ENCODE measurements around the gene PARVB.

PARVB gene, protein sequence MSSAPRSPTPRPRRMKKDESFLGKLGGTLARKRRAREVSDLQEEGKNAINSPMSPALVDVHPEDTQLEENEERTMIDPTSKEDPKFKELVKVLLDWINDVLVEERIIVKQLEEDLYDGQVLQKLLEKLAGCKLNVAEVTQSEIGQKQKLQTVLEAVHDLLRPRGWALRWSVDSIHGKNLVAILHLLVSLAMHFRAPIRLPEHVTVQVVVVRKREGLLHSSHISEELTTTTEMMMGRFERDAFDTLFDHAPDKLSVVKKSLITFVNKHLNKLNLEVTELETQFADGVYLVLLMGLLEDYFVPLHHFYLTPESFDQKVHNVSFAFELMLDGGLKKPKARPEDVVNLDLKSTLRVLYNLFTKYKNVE

DNA sequence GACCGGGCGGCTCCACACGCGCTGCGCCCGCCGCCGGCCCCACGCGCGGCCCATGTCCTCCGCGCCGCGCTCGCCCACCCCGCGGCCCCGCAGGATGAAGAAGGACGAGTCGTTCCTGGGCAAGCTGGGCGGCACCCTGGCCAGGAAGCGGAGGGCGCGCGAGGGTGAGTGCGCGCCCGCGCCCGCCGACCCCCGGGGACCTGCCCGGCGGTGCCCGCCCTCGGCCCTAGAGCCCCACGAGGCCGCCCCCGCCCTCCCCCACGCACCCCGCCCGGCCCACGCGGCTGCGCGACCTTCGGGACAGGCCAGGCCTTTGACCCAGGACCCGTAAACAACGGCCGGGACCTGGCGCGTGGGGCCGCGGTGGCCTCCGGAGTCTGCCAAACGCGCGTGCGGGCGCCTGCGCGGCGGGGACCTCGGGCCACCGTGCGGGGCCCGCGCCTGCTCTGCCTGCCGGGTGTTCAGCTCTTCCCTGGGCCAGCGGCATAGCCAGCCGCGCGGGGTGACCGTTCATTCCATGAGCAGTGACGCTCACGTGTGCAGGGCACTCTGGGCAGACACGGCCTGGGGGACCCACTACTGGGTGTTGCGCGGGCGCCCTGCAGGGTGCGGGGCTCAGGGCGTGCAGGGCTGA, at the start of gene PARVB:
TSS of gene PARVB (plus strand) at position 15 of the 634 bp plus-strand sequence. CDS start at position 53, 38 bp downstream.
- no peak for DNase-seq (ENCODE audit: low read depth, low spot score)

DNA sequence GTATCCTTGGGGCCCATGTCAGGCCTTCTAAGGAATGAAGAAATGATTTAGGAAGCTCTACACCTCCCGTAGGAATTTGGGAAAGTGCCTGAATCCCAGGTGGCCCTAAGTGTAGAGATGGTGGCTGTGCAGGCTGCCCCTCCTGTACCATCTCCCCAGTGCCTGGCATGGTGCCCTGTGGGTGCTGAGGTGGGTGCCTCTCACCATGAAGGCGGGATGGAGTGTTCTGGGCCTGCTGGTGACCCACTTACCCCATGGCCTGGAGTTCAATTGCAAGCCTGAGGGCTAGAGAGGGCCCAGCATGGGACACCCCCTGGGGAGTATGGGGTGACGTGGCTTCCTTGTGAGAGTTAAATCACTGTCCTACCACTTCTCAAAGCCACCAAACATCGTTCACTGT, 49.1 kb upstream of the PARVB start:
- no peak for DNase-seq (ENCODE audit: low read depth, low spot score)

DNA sequence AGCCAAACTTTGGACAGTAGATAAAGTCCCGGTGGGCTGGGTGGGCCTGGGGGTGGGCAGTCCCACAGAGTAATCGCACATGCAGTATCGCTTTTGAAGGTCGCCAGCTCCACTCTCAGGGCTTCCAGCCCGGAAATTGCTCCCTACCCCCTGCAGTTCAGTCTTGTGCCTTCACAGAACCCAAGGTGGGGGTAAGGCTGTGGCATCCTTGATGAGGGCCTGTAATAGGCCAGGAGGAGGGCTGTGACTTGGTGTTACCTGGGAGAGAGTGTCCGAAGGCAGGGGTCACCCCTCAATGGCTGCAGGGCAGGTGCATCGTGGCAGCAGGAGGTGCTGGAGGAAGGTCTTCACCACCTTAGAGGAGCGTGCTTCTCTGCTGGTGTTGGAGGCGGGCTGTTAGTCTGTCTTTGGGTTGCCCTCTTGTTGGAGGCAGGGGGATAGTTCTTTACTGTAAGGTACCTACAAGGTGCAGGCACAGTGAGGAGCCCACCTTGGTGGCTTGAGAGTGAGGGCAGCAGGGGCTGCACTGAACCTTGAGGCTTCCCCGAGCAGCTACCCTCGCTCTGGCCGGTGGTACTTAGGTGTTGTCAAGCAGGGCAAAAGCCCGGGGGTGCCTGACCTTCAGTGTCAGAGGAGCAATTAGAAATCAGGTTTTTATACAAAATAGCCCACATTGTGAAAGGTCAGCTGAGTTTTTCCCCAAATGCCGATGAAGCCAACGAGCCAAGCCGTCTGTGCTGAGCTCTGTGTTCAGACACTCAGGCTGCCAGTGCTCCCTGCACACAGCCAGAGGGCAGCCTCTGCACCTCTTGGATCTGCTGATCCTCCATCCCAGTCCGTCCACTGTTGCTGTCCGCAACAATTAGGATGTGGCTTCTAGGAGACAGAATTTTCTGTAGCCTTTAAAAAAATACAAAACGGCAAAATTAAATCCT, 47.0 kb upstream of the PARVB start:
- no peak for DNase-seq (ENCODE audit: low read depth, low spot score)

DNA sequence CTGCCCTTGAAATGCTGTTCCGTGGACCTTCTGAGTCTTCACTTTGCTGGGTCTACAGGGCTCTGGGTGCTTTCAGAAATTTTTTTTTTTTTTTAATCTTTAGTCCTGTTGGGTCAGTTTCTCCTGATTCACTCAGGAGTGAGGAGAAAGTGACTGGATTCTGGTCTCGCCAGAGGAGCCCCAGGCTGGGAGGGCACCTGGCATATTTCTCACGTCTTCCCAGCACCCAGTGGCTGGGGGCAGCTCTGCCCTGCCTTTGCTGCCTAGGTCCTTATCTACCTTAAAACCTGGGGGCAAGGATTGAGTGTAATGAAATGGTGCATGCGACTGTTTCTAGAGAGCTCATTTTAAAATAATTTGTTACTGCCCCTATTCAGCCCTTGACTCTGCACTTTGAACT, 45.5 kb upstream of the PARVB start:
- DNase-seq (ENCODE audit: low read depth, low spot score): no peak

DNA sequence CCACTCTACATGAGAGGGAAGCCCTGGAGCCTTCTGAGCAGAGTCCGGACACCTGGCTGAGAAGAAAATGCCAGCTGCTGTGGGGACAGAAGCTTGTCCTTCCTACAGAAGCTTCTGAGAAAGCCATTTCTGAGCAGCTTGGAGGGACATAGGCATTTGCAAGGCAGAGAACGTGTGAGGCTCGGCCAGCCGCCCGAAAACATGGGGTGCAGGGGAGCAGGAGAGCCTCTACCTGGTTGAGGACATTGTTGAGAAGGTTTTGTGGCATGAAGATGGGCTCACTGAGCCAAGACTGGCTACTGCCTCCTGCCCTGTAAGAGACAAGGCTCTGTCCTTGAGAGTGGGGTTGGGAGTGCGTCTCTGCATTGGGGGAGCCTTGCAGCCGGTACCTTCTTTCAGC, 43.5 kb upstream of the PARVB start:
- DNase-seq (ENCODE audit: low read depth, low spot score): no peak

DNA sequence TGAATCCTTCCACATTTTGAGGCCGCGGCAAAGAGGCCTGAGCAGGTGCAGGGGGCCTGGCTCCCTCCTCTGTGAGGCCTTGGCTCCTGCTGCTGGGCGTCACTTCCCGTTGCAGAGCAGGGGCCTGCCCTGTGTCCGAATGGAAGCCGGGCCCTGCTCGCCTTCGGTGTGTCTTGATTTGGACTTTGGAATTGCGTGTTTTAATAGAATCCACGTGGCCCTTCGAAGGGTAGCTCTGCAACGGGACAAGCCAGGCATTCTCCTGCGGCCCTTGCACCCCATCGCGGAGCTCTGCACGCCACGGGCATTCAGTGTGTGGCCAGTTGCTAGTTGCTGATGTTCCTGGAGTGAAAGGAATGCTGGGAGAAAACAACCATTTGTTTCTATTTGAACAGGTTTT, 43.1 kb upstream of the PARVB start:
- no peak for DNase-seq (ENCODE audit: low read depth, low spot score)

DNA sequence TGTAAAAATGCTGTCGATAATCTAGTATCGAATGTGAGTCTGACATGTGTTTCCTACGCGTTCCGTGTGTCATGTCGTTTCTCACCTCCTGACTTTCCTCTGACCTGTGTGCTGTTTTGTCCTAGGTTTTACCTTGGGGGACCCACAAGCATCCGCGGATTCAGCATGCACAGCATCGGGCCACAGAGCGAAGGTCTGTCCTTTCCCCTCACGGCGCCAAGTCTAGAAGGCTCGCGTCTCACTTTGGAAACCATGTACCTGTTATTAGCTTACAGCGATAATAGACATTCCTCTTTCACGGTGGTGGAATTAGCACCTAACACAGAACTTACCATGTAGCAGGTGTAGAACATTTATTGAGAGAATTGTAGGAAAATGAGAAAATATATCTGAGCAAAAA, 40.3 kb upstream of the PARVB start:
- DNase-seq (ENCODE audit: low read depth, low spot score): no peak

DNA sequence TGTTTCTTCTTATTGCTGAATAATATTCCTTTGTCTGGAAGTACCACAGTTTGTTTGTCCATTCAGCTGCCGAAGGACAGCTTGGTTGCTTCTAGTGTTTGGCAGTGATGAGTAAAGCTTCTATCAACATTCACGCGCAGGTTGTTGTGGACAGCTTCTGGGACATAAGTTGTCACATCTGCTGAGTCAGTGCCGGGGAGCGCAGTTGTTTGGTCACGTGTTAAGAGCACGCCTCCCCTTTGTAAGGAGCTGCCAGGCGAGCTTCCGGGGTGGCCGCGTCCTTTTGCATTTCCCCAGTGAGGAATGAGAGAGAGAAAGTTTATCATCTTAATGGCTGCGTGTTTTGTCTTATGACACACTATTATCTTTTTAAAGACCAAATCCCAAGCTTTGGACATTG, 38.6 kb upstream of the PARVB start:
- DNase-seq (ENCODE audit: low read depth, low spot score): no peak

DNA sequence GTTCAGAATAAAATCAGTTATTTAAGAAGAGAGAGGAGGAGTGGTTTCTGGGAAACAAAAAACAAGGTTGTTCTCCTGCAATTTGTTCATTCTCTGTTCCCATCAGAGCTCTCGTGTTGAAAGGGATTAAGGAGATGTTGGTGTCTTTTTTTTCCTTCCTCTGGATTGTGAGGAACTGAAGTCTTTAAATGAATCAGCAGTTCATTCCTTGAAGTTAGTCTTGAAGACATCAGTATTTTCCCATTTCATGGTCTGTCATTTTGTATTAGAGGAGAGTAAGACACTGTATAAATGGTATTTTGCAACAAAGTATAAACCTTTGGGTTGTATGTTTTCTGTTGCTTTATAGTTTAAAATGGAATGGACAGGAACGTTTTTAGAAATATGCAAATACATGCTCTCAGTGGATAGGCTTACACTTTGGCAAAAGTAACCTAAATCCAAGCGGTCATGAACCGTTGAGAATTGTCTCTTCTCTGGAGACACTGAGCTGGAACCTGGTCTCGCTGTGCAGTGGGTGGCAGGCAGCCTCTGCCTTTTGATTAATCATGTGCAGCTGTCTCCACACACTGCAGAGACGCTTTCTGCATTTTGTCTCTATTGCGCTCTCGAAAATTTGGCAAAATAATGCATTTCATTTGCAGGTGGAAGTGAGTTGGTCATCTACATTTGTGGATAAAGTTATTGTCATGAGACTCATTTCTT, 35.8 kb upstream of the PARVB start:
- DNase-seq (ENCODE audit: low read depth, low spot score): no peak

DNA sequence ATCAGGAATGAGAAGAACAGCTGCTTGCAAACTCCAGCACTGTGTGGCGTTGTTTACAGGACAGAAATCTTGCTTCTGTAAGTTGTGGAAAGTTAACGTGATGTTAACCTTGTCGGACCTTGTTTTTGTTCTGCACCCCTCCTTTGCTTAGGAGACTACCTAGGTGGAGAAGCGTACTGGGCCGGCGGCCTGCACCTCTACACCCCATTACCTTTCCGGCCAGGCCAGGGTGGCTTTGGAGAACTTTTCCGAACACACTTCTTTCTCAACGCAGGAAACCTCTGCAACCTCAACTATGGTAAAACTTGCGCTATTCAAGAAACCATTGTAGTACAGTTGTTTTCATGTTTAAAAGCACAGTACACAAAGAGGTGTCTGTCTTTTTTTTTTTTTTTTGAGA, 35.1 kb upstream of the PARVB start:
- DNase-seq (ENCODE audit: low read depth, low spot score): no peak

DNA sequence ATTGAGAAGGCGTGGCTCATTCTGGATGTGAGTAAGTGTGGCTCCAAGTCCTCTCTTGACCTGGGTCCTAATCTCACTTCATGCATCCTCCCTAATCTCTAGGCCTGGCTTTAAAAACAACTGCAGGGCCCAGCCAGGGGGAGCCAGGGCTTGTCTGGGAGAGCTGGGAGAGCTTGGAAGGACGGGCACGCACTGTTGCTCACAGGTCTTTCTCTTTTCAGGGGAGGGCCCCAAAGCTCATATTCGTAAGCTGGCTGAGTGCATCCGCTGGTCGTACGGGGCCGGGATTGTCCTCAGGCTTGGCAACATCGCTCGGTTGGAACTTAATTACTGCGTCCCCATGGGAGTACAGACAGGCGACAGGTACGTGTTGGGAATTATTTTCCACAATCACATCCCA, 34.1 kb upstream of the PARVB start:
- no peak for DNase-seq (ENCODE audit: low read depth, low spot score)

DNA sequence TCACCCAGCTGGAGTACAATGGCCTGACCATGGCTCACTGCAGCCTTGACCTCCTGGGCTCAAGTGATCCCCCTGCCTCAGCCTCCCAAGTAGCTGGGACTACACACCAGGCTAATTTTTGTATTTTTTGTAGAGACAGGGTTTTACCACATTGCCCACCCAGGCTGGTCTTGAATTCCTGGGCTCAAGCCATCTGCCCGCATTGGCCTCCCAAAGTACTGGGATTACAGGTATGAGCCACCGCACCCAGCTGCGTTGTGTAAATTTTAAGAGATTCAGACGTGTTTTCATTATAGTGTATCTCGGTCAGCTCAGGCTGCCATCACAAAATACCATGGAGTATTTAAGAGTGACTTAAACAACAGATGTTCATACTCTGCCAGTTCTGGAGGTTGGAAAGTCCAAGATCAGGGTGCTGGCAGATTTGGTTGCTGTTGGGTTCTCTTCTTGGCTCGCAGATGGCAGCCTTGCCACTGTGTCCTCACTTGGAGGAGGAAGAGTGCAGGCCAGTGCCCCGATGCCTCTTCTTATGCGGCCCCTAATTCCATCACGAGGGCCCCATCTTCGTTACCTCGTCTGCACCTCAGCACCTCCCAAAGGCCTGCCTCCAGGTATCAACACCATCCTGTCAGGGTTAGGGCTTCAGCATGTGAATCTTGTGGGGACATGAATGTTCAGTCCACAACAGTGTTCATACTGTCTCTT, 32.6 kb upstream of the PARVB start:
- DNase-seq (ENCODE audit: low read depth, low spot score): no peak

DNA sequence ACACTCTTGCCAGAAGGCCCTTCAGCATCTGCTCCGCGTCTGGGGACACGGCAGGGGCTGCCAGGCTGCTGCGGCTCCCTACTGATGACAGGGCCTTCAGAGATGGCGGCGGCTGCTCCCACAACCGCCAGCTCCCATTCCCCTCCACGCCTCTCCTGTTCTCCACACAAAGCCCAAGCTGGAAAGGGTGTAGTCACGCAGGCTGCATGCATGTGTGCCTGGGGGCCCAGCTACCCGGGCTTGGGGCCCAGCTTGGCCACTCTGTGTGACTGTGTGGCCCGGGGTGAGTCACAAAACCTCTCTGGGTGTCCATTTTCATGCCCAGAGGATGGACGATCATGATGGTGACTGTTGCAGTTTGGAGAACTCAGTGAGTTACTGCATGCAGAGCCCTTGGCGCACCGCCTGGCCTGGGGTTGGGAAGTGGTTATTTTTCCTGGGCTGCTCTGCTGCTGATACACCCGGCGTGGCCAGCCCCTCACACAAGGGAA, 31.7 kb upstream of the PARVB start:
- DNase-seq (ENCODE audit: low read depth, low spot score): no peak

DNA sequence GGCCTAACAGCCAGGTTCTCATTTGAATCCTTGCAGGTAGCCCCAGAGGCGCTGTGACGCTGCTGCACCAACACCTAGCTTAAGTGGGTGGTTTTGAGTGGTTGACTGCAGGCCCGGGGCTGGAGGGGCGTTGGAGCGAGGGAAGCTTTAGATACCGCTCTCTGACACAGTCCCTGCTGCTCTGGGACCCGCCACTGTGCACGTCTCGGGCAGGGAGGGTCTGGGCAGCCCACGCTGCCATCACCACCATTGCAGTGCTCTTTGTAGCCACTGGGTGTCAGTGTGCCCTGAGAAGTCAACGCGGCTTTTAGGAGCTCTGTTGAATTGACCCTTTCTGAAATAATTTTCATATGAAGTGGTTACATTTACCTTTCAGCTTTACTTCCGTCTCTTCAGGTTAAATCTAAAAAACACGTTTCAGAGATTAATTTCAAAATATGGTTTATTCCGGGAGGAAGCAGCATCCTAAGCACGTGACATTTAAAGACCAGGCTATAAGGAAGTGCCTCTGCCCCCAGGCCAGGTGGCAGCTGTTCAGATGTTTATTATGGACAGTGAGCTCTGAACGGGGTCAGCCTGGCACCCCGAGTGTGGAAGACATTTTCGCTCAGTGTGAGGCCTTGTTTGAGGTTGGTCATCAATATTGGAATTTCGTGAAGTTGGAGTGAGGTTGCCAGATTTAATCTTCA, 30.9 kb upstream of the PARVB start:
- no peak for DNase-seq (ENCODE audit: low read depth, low spot score)

DNA sequence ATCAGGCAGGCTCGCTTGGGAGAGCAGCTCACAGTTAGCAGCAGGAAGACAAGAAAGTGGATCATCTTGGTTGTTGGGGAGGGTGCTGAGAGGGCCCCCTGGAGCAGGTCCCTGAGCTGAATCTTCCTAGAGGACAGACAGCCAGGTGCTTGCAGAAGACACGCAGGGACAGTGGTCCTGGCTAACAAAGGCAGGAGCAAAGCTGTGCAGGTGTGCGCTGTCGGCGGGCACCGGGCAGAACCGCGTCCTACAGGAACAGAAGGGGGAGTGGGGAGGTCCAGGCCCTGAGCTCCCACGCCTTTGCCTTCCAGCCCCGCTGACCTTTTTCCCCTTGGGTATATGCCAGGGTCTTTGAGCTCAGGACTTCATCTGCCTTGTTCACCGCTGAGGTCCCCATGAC, 30.1 kb upstream of the PARVB start:
- no peak for DNase-seq (ENCODE audit: low read depth, low spot score)

DNA sequence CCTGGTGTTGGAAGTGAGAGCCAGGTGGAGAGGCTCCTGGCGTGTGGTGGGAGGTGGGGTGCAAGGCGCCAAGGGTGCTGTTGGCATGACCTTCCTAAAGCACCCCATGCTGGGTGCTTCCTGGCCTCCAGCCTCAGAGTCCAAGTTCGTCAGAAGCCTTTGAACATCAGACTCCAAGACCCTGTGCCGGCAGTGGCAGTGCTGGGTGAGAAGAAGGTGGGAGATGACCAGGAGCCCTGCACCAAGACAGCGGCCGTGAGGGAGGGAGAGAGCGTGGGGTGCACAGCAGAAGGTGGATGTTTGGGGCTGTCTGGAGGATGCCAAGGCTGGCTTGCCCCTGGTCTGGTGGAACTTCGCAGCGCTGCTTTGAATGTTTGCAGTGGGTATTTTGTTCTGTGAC, 29.7 kb upstream of the PARVB start:
- DNase-seq (ENCODE audit: low read depth, low spot score): no peak

DNA sequence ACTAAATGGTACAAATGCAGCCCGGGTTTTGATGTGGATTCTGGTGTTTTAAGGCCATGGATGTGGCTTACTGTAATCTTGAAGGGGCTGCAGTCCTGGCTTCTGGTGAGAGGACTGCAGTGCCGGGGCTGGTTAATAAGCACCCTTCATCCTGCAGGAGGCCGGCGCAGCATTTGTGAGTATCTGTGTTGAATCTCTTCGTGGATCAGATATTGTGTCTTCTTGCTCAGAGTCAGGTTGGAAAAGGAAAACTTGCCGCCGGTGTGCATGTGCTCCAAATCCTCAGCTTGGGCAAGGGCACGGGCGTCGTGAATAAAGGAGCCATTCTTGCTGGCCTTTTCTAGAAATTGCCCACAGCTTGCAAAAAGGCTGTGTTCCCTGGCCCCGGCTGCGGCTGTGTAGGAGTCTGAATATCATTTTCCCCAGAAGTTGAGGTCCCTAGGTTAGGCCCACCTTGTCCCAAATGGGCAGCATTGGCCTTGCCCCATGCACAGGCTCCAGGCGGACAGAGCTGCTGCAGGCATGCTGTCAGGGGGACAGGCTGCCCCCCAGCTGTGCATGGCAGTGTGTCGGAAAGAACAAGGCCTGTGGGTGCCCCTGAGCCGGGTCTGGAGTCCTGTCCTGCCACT, 28.9 kb upstream of the PARVB start:
- DNase-seq (ENCODE audit: low read depth, low spot score): no peak

DNA sequence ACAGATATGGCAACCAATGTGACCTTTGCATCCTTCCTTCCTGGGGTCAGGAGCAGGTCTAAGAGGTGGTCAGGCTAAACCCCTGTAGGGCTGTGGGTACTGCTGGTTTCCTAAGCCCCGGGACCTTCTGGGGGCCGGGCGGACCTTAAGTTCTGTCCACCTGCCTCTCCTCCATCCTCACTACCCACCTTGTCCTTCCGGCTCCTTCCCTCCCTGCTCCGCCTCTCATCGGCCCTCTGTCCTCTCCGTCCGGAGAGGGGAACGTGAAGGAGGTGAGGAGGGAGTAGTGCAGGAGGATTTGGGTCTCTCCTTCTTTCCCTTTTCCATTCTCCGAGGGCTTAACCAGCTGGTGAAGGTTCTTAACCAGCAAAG, 28.3 kb upstream of the PARVB start:
- no peak for DNase-seq (ENCODE audit: low read depth, low spot score)

DNA sequence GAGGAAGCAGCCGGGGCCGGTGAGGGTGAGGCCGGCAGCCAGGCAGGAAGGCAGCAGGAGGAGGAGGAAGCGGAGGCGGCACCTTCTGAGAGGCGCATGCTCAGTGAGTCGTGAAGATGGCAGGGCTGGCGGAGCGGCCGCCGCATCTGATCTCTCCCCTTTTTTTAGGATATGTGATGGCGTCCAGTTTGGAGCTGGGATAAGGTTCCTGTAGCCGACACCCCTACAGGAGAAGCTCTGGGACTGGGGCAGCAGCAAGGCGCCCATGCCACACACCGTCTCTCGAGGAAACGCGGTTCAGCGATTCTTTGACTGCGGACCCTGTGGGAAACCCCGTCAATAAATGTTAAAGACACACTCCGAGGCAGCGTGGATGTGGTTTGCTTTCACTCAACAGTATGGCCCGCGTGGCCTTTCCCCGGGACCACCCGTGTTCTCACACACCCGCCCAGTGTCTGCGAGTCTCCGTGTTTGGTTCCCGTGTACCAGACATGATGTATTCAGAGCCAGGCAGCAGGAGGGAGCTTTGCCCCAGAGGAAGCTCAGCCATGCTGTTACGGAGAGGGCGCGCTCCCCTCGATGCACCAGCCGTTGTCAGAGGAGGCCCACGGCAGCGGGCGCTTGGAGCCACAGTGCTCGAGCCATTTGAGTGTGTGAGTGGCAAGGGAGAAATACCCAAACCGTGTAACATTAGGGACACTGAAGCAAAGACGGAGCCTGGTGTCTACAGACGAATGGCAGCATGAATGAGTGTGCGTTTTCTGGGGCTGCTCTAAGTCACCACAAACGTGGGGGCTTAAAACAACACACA, 27.7 kb upstream of the PARVB start:
- no peak for DNase-seq (ENCODE audit: low read depth, low spot score)

All from brain pericyte (primary cell).